Heart left ventricle (tissue), 16 donors: ENCODE measurements around the gene SH3PXD2A. TPM values are rescaled to one million over a fixed set of nuclear protein-coding genes. Genes with fewer than 3 reads are reported as not detected.

ENCODE experiments used
- ATAC-seq, 4 donors: fragments of 200-7000 bp; cut with Tn5 transposase; one replicate each; pipeline ENCODE4 v1.9.1; 2020 to 2022; ENCODE audit warnings: moderate library complexity in 4 of 4, mild to moderate bottlenecking in 3 of 4, moderate number of reproducible peaks in 1 of 4
- DNase-seq, 5 donors: peaks; one replicate each; pipeline ENCODE4 v3.0.0-alpha.2; 2020
- H3K27ac ChIP-seq, 12 donors: fragments of 200-600 bp; sonication (generic) in 4 of 12; one replicate each; pipeline versions ENCODE4 v1.5.0 to v1.8.0; 2016 to 2022; ENCODE audit warnings: mild to moderate bottlenecking in 2 of 12
- H3K27me3 ChIP-seq, 9 donors: fragments of 200-600 bp; sonication (generic) in 2 of 9; one replicate each; pipeline versions ENCODE4 v1.5.1 to v1.8.0; 2016 to 2022; ENCODE audit warnings: mild to moderate bottlenecking in 3 of 9
- H3K36me3 ChIP-seq, 9 donors: fragments of 200-600 bp; sonication (generic) in 2 of 9; one replicate each; pipeline versions ENCODE4 v1.5.0 to v1.8.0; 2018 to 2022; ENCODE audit warnings: mild to moderate bottlenecking in 2 of 9
- H3K4me1 ChIP-seq, 12 donors: fragments of 200-600 bp; sonication (generic) in 4 of 12; one replicate each; pipeline versions ENCODE4 v1.5.0 to v1.8.0; 2016 to 2022; ENCODE audit warnings: mild to moderate bottlenecking in 3 of 12
- H3K4me3 ChIP-seq, 12 donors: fragments of 200-600 bp; sonication (generic) in 4 of 12; one replicate each; pipeline versions ENCODE4 v1.5.0 to v1.8.0; 2017 to 2022; ENCODE audit warnings: mild to moderate bottlenecking in 9 of 12, moderate library complexity in 4 of 12
- H3K9me3 ChIP-seq, 12 donors: fragments of 200-600 bp; sonication (generic) in 4 of 12; one replicate each; pipeline versions ENCODE4 v1.5.0 to v1.8.0; 2016 to 2022; ENCODE audit warnings: mild to moderate bottlenecking in 1 of 12
- POLR2A ChIP-seq, 2 donors: fragments of 450-650 bp; IDR thresholded peaks; one replicate each; pipeline ENCODE4 v1.6.1; 2017; ENCODE audit warnings: antibody characterized with exemption in 2 of 2, mild to moderate bottlenecking in 2 of 2, moderate library complexity in 2 of 2
- WGBS, 4 donors: extraction: QIAGEN DNeasy Blood & Tissue Kit in 2 of 4; methylation state at CpG; one replicate each; pipeline versions ENCODE4 v1.1.5 to v1.1.7; 2013 to 2018; 5-methylcytosine and 5-hydroxymethylcytosine counted together
- intact Hi-C, 10 donors: fragments of 100-400 bp; cut with DNase I; formaldehyde crosslinking; loops; one replicate each; pipeline versions ENCODE4 v1.11.1 to v1.14.2; 2022
- polyA plus RNA-seq, 2 donors: library from polyadenylated mRNA; stranded (reverse); fragments of 200-250 nt; gene quantifications; one replicate each; pipeline ENCODE4 v1.2.3, GENCODE V29; 2013
- total RNA-seq, 9 donors: library from RNA; depleted of rRNA in 2 of 9; stranded (reverse); fragments of >200 nt in 2 of 9; fragmentation: NEBNext Ultra II Directional in 3 of 9; extraction: Animal tissue kit (Norgen Biotek cat#: 25700) in 3 of 9; gene quantifications; one replicate each; pipeline versions ENCODE4 v1.1.0 to v1.2.4, GENCODE V29; 2016 to 2023
- TF ChIP-seq, protein P1 (sequence below), 12 donors: fragments of 200-600 bp; sonication (generic) in 4 of 12; IDR thresholded peaks; one replicate each; pipeline versions ENCODE4 v1.5.0 to v1.8.0; 2018 to 2022; ENCODE audit warnings: antibody characterized with exemption in 12 of 12, mild to moderate bottlenecking in 5 of 12
- donor health status: ischemic (EF 13 %, LVEDD 7.1; RV severe dilation, severe dysfunction).
- donor health status: healthy with polysubstance abuse.
- donor health status: DM: no; HTN: yes; CAD: no.
- donor health status: DM: no; HTN: no; CAD: no.
- donor health status: ischemic (EF 25% LVEDD 6.9; RV normal size, moderate dysfunction).
- donor health status: ischemic (EF 25% LVEDD 5.7; RV mildly dilated, moderate dysfunction).
- donor health status: healthy.
- donor health status: DM: yes; HTN: yes; CAD: no.
- donor health status: ischemic (EF 35%, LVEDD 5.7; RV mildly dilated, moderate dysfunction).
- donor health status: nonischemic (EF 11% LVEDD 7.7; RV severe dilation, severe dysfunction).
- donor health status: DM: yes; HTN: yes; CAD: no.
- donor health status: PGD.
- donor health status: ischemic (EF 29% LVEDD 5.4; RV normal size, mild dysfunction).
- donor health status: nonischemic (EF 23%, LVEDD 6.1; RV moderate dilation, normal function).

Gene SH3PXD2A
- total and polyA plus RNA-seq, 11 donors, result 11.8 to 43.4 (median 31.1) TPM

DNA sequence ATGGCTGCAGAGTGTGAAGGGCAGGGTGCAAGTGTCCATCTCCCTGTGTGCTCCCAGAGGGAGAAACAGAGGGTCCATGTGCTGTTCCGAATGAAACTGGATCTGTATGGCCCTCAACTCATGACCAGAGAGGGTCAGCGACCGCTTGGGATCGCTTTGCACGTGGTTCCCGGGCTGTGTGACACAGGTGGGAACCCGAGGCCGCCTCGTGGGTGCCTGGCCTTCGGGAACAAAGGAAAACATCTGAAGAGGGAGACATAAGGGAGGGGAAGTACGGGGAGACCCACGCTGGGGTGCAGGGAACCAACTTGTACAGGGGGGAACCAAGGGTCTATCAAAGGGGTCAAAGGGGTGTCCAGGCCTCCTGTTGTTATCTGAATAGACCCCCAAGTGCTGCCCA lies 57.5 kb downstream of the SH3PXD2A start:
- H3K4me3 ChIP-seq, result no peak overlapping the region
- no peak for DNase-seq
- peaks cover 0 to 27% (median 9%) of the 10 kb centered on the region in 9 donors for H3K36me3 ChIP-seq
- H3K9me3 ChIP-seq, result no peaks in the 10 kb centered on the region
- WGBS, 4 donors, result 93 to 95% (median 94%) methylated on average over 12 of the region's 12 CpGs
- intact Hi-C loops, result no loop called here
- H3K27me3 ChIP-seq, result no peaks in the 10 kb centered on the region
- TF ChIP-seq, protein P1, sequence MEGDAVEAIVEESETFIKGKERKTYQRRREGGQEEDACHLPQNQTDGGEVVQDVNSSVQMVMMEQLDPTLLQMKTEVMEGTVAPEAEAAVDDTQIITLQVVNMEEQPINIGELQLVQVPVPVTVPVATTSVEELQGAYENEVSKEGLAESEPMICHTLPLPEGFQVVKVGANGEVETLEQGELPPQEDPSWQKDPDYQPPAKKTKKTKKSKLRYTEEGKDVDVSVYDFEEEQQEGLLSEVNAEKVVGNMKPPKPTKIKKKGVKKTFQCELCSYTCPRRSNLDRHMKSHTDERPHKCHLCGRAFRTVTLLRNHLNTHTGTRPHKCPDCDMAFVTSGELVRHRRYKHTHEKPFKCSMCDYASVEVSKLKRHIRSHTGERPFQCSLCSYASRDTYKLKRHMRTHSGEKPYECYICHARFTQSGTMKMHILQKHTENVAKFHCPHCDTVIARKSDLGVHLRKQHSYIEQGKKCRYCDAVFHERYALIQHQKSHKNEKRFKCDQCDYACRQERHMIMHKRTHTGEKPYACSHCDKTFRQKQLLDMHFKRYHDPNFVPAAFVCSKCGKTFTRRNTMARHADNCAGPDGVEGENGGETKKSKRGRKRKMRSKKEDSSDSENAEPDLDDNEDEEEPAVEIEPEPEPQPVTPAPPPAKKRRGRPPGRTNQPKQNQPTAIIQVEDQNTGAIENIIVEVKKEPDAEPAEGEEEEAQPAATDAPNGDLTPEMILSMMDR (IDR thresholded peaks at IDR 0.05), result no peak
- TF ChIP-seq POLR2A (IDR thresholded peaks at IDR 0.05), result no peak
- H3K4me1 ChIP-seq, result peaks cover 0 to 21% (median 12%) of the 10 kb centered on the region in 12 donors
- no peak for ATAC-seq
- H3K27ac ChIP-seq, result no peak overlapping the region

GRCh38 chr10:103795634-103796270 lies 59.6 kb downstream of the SH3PXD2A start:
- peaks cover 0 to 32% (median 12%) of the 10 kb centered on the region in 12 donors for H3K4me1 ChIP-seq
- no peaks in the 10 kb centered on the region for H3K27me3 ChIP-seq
- peaks cover 0 to 23% (median 8%) of the 10 kb centered on the region in 9 donors for H3K36me3 ChIP-seq
- ATAC-seq (no peak), DNase-seq (no peak)
- TF ChIP-seq, protein P1 (IDR thresholded peaks at IDR 0.05), result no peak
- no peak for TF ChIP-seq POLR2A (IDR thresholded peaks at IDR 0.05)
- H3K9me3 ChIP-seq, result no peaks in the 10 kb centered on the region
- no peak overlapping the region for H3K27ac ChIP-seq
- no peak overlapping the region for H3K4me3 ChIP-seq
- intact Hi-C loops, result no loop called here
- 83 to 92% (median 84%) methylated on average over 4 of the region's 4 CpGs for WGBS, 4 donors

GRCh38 chr10:103794996-103795395 lies 60.4 kb downstream of the SH3PXD2A start:
- DNase-seq (no peak), ATAC-seq (no peak)
- 94 to 97% (median 96%) methylated on average over 7 of the region's 7 CpGs for WGBS, 4 donors
- H3K9me3 ChIP-seq, result no peaks in the 10 kb centered on the region
- peaks cover 0 to 16% (median under 1%) of the 10 kb centered on the region in 9 donors for H3K36me3 ChIP-seq
- intact Hi-C loops, result no loop called here
- H3K4me1 ChIP-seq, result peaks cover 0 to 32% (median 12%) of the 10 kb centered on the region in 12 donors
- H3K27me3 ChIP-seq, result no peaks in the 10 kb centered on the region
- TF ChIP-seq, protein P1 (IDR thresholded peaks at IDR 0.05), result no peak
- no peak for TF ChIP-seq POLR2A (IDR thresholded peaks at IDR 0.05)
- peak overlapping the region in 9 of 12 donors; percentile 13 to 50 (median 26) for H3K27ac ChIP-seq
- no peak overlapping the region for H3K4me3 ChIP-seq

DNA sequence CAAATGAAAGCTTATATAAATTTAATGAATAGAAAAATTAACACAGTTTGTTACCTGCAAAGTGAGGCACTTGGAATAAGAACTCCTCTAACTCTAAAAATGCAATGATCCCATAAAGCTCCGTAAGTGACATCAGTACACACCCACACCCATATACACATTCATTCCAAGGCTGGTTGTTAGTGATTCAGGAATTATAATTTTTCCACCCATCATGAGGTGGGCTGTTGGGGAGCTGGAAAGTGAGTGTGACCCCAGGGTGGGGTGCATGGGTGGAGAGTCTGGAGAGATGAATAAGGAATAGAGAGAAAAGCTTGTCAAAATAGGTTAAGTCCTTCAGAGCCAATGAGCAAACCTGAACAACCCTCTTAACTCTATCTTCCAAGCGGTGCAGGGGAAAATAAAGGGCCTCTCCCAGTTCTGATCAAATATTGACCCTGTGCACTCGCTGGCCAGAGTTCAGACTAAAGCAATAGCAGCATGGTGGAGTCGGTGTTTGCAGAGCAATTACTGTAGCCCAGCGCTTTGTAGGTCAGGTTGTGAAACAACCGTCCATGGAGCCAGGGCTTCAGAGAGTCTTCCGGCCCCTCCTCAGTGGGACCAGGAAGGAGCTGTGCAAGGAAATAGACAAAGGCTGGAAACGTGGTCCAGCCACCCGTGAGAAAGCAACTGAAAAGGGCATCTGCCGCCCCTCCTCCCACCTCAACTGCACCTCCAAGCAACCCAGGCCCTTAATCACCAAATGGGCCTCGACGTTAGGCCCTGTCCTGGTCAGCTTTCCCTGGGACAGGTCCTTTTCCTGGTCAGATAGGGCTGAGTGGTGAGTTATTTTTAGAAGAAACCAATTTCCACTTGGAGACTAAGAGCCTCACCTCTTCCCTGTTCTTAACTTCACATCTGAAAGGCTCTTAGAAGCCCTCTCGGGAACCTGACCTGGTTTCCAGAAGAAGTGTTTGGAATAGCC lies 61.2 kb downstream of the SH3PXD2A start:
- TF ChIP-seq, protein P1 (IDR thresholded peaks at IDR 0.05), result no peak
- no peak for TF ChIP-seq POLR2A (IDR thresholded peaks at IDR 0.05)
- Histone ChIP-seq H3K27ac (peak overlapping the region in 9 of 12 donors; percentile 13 to 50 (median 26)), H3K4me3 (no peak overlapping the region), H3K27me3 (no peaks in the 10 kb centered on the region), H3K4me1 (peaks cover 0 to 40% (median 12%) of the 10 kb centered on the region in 12 donors), H3K36me3 (peaks cover 0 to 11% (median 0%) of the 10 kb centered on the region in 9 donors), H3K9me3 (no peaks in the 10 kb centered on the region)
- intact Hi-C loops, result no loop called here
- no peak for DNase-seq
- peak; percentile 27 to 69 (median 64) for ATAC-seq
- 50 to 61% (median 53%) methylated on average over 12 to 13 of the region's 13 CpGs for WGBS, 4 donors
